Mammary epithelial cell (primary cell): ENCODE measurements around the gene RAPGEF1.

Experiments used
- CTCF ChIP-seq, 2 donors: IDR thresholded peaks in 1 of 2; conservative IDR thresholded peaks in 1 of 2; 2 replicates each; pipeline ENCODE4 v1.5.1; 2011 to 2012; ENCODE audit warnings: inconsistent platforms in 2 of 2, low read length in 2 of 2, mild to moderate bottlenecking in 2 of 2, control low read depth in 1 of 2, low read depth in 1 of 2; ENCODE audit not compliant: insufficient read depth in 1 of 2; ENCODE audit errors: extremely low read depth in 1 of 2
- EZH2 ChIP-seq: IDR thresholded peaks from 2 replicates; pipeline ENCODE4 v1.6.1; 2012; ENCODE audit warnings: low read length, inconsistent platforms, borderline replicate concordance

- TF ChIP-seq CTCF (conservative IDR thresholded peaks at IDR 0.05 in 1 of 2, IDR thresholded peaks at IDR 0.05 in 1 of 2; ENCODE audit: extremely low read depth in 1 of 2, insufficient read depth in 1 of 2, low read depth in 1 of 2, low read length in 2 of 2): no peak
- no peak for TF ChIP-seq EZH2
Measured at GRCh38 chr9:131583836-131584555, 155.9 kb downstream of the RAPGEF1 start.
